Duodenal mucosa (tissue), 2 donors: ENCODE measurements around the gene SNAPC3.

ENCODE experiments used
- H3K27ac ChIP-seq: one replicate; pipeline ENCODE4 v1.7.0; 2013; ENCODE audit warnings: low read depth, low read length
- H3K27me3 ChIP-seq, 2 donors: one replicate each; pipeline ENCODE4 v1.7.0; 2013; ENCODE audit warnings: low read length in 2 of 2, control low read depth in 1 of 2; ENCODE audit not compliant: insufficient read depth in 2 of 2, control insufficient read depth in 1 of 2
- H3K36me3 ChIP-seq, 2 donors: one replicate each; pipeline ENCODE4 v1.7.0; 2013; ENCODE audit warnings: low read length in 2 of 2, control low read depth in 1 of 2; ENCODE audit not compliant: insufficient read depth in 2 of 2, control insufficient read depth in 1 of 2
- H3K4me1 ChIP-seq, 2 donors: one replicate each; pipeline ENCODE4 v1.7.0; 2013; ENCODE audit warnings: low read length in 2 of 2, control low read depth in 1 of 2; ENCODE audit not compliant: insufficient read depth in 2 of 2, control insufficient read depth in 1 of 2
- H3K4me3 ChIP-seq, 2 donors: one replicate each; pipeline ENCODE4 v1.7.0; 2013; ENCODE audit warnings: low read length in 2 of 2, low read depth in 1 of 2
- H3K9ac ChIP-seq, 2 donors: one replicate each; pipeline ENCODE4 v1.7.0; 2013; ENCODE audit warnings: low read length in 2 of 2, low read depth in 1 of 2
- H3K9me3 ChIP-seq, 2 donors: one replicate each; pipeline ENCODE4 v1.7.0; 2013; ENCODE audit warnings: low read length in 2 of 2, control low read depth in 1 of 2; ENCODE audit not compliant: control insufficient read depth in 1 of 2

Gene SNAPC3

DNA sequence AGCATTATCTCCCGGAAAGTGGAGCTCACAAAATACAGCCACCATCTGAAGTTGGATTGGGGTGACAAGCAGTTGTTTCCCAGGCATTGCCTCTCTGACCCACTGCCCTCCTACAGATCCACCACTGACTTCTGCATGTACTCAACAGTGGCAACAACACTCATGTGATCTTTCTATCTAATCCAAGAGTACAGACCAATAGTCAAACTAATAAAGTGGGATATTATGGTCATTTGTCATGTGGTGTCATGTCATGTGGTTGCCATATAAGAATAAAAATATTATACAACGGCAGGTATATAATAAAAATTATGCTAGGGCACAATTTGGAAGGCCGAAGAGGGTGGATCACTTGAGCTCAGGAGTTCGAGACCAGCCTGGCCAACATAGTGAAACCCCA is 33.0 kb upstream of the SNAPC3 start:
- peak overlapping the region; percentile 17 for H3K27ac ChIP-seq
- H3K9me3 ChIP-seq = no peaks in the 10 kb centered on the region
- no peaks in the 10 kb centered on the region for H3K36me3 ChIP-seq
- H3K9ac ChIP-seq = no peak overlapping the region
- peaks cover 19 to 34% of the 10 kb centered on the region in 2 donors for H3K4me1 ChIP-seq
- no peaks in the 10 kb centered on the region for H3K27me3 ChIP-seq
- H3K4me3 ChIP-seq = no peak overlapping the region

- H3K4me3 ChIP-seq = no peak overlapping the region
- H3K9ac ChIP-seq = no peak overlapping the region
- H3K9me3 ChIP-seq = no peaks in the 10 kb centered on the region
- H3K4me1 ChIP-seq = peaks cover 19 to 34% of the 10 kb centered on the region in 2 donors
- H3K27me3 ChIP-seq = no peaks in the 10 kb centered on the region
- H3K27ac ChIP-seq = no peak overlapping the region
- H3K36me3 ChIP-seq = no peaks in the 10 kb centered on the region
These were observed 32.5 kb upstream of the SNAPC3 start for GRCh38 chr9:15390201-15390600.

- no peak overlapping the region for H3K9ac ChIP-seq
- H3K9me3 ChIP-seq = no peaks in the 10 kb centered on the region
- H3K27ac ChIP-seq = no peak overlapping the region
- peaks cover 19 to 34% of the 10 kb centered on the region in 2 donors for H3K4me1 ChIP-seq
- no peaks in the 10 kb centered on the region for H3K27me3 ChIP-seq
- H3K4me3 ChIP-seq = no peak overlapping the region
- H3K36me3 ChIP-seq = no peaks in the 10 kb centered on the region
These were observed 30.3 kb upstream of the SNAPC3 start for GRCh38 chr9:15392363-15392762.

GRCh38 chr9:15400281-15400941 is 22.3 kb upstream of the SNAPC3 start:
- Histone ChIP-seq H3K36me3 (no peaks in the 10 kb centered on the region), H3K4me1 (peaks cover 7 to 10% of the 10 kb centered on the region in 2 donors), H3K27me3 (no peaks in the 10 kb centered on the region), H3K27ac (no peak overlapping the region), H3K9ac (no peak overlapping the region), H3K4me3 (no peak overlapping the region), H3K9me3 (no peaks in the 10 kb centered on the region)

- Histone ChIP-seq H3K27me3 (no peaks in the 10 kb centered on the region), H3K36me3 (no peaks in the 10 kb centered on the region), H3K9ac (no peak overlapping the region), H3K27ac (no peak overlapping the region), H3K4me3 (no peak overlapping the region), H3K9me3 (no peaks in the 10 kb centered on the region), H3K4me1 (peaks cover 7 to 10% of the 10 kb centered on the region in 2 donors)
These were observed 21.4 kb upstream of the SNAPC3 start for GRCh38 chr9:15401266-15401665.

DNA sequence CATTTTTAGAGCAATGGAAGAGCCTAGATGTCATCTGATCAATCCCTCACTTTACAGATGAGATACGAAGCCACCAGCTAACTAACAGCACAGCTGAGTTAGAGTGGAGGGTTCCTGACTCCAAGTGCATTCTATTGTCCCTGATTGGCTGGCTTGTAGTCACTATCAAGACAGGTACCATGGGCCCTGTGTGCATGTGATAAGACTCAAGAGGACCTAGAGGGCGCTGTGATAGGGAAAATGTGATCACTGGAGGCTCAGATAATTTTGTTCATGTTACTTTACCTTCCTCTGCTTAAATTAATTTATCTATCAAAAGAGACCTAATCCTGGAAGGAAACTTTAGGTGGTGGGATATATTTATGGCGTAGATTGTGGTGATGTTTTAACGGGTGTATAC is 19.5 kb upstream of the SNAPC3 start:
- Histone ChIP-seq H3K9ac (no peak overlapping the region), H3K27me3 (no peaks in the 10 kb centered on the region), H3K36me3 (no peaks in the 10 kb centered on the region), H3K4me1 (peaks cover 7 to 10% of the 10 kb centered on the region in 2 donors), H3K27ac (no peak overlapping the region), H3K9me3 (no peaks in the 10 kb centered on the region), H3K4me3 (no peak overlapping the region)

GRCh38 chr9:15404171-15404570 is 18.5 kb upstream of the SNAPC3 start:
- H3K4me1 ChIP-seq = peaks cover 7 to 10% of the 10 kb centered on the region in 2 donors
- no peak overlapping the region for H3K4me3 ChIP-seq
- no peaks in the 10 kb centered on the region for H3K36me3 ChIP-seq
- no peak overlapping the region for H3K27ac ChIP-seq
- no peaks in the 10 kb centered on the region for H3K9me3 ChIP-seq
- no peak overlapping the region for H3K9ac ChIP-seq
- no peaks in the 10 kb centered on the region for H3K27me3 ChIP-seq

GRCh38 chr9:15416880-15417279 is 5.8 kb upstream of the SNAPC3 start:
- no peak overlapping the region for H3K4me3 ChIP-seq
- no peaks in the 10 kb centered on the region for H3K27me3 ChIP-seq
- peaks cover 4 to 6% of the 10 kb centered on the region in 2 donors for H3K4me1 ChIP-seq
- no peak overlapping the region for H3K27ac ChIP-seq
- no peaks in the 10 kb centered on the region for H3K9me3 ChIP-seq
- no peaks in the 10 kb centered on the region for H3K36me3 ChIP-seq
- no peak overlapping the region for H3K9ac ChIP-seq

- H3K36me3 ChIP-seq = no peaks in the 10 kb centered on the region
- H3K27ac ChIP-seq = no peak overlapping the region
- H3K9ac ChIP-seq = no peak overlapping the region
- H3K9me3 ChIP-seq = no peaks in the 10 kb centered on the region
- no peak overlapping the region for H3K4me3 ChIP-seq
- peaks cover 7 to 9% of the 10 kb centered on the region in 2 donors for H3K4me1 ChIP-seq
- H3K27me3 ChIP-seq = no peaks in the 10 kb centered on the region
These were observed 5.0 kb upstream of the SNAPC3 start for GRCh38 chr9:15417626-15418025.

DNA sequence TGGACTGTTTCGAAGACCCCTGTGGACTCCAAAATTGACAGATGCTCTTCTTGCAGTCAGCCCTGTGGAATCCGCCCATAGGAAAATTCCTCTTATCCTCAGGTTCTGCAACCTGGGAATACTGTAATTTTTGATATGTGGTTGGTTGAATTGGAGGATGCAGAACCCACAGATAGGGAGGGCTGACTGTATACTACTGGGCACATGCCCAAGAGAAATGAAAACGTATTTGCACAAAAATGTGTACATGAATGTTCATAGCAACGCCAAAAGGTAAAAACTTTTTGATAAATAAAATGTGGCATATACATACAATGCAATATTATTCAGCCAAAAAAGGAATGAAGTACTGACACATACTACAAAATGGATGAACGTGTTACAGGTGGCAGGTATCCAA is 1.9 kb upstream of the SNAPC3 start:
- Histone ChIP-seq H3K27ac (no peak overlapping the region), H3K9me3 (no peaks in the 10 kb centered on the region), H3K9ac (no peak overlapping the region), H3K4me3 (no peak overlapping the region), H3K36me3 (peaks cover 0 to 11% of the 10 kb centered on the region in 2 donors), H3K4me1 (peaks cover 19 to 24% of the 10 kb centered on the region in 2 donors), H3K27me3 (no peaks in the 10 kb centered on the region)
